Measurements from ENCODE around the gene TPBG. TPM values are rescaled to one million over a fixed set of nuclear protein-coding genes. Genes with fewer than 3 reads are reported as not detected.

The TPBG gene
- total RNA-seq, 2 donors from 2014 or later = 16.3 to 16.9 TPM

DNA sequence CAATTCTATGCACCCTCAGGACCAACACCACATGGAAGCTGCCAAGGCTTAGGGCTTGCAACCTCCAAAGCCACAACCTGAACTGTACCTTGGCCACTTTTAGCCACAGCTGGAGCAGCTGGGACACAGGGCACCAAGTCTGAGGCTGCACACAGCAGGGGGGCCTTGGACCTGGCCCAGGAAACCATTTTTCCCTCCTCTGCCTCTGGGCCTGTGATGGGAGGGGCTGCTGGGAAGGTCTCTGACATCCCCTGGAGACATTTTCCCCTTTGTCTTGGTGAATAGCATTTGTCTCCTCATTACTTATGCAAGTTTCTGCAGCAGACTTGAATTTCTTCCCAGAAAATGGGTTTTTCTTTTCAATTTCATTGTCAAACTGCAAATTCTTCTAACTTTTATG lies 13.0 kb downstream of the TPBG start:
- no peaks in the 10 kb centered on the region for H3K4me1 ChIP-seq
- TF ChIP-seq, protein P1, sequence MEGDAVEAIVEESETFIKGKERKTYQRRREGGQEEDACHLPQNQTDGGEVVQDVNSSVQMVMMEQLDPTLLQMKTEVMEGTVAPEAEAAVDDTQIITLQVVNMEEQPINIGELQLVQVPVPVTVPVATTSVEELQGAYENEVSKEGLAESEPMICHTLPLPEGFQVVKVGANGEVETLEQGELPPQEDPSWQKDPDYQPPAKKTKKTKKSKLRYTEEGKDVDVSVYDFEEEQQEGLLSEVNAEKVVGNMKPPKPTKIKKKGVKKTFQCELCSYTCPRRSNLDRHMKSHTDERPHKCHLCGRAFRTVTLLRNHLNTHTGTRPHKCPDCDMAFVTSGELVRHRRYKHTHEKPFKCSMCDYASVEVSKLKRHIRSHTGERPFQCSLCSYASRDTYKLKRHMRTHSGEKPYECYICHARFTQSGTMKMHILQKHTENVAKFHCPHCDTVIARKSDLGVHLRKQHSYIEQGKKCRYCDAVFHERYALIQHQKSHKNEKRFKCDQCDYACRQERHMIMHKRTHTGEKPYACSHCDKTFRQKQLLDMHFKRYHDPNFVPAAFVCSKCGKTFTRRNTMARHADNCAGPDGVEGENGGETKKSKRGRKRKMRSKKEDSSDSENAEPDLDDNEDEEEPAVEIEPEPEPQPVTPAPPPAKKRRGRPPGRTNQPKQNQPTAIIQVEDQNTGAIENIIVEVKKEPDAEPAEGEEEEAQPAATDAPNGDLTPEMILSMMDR (IDR thresholded peaks at IDR 0.05) = no peak
- no peak overlapping the region for H3K27ac ChIP-seq
- no peak overlapping the region for H3K4me3 ChIP-seq
- H3K36me3 ChIP-seq = no peaks in the 10 kb centered on the region
- DNase-seq = no peak
- H3K9ac ChIP-seq (ENCODE audit: low read depth in 2 of 2, low read length in 2 of 2) = no peak overlapping the region
- H3K27me3 ChIP-seq = no peaks in the 10 kb centered on the region
- intact Hi-C loops (cut with DNase I) = no loop called here
- no peaks in the 10 kb centered on the region for H3K9me3 ChIP-seq

DNA sequence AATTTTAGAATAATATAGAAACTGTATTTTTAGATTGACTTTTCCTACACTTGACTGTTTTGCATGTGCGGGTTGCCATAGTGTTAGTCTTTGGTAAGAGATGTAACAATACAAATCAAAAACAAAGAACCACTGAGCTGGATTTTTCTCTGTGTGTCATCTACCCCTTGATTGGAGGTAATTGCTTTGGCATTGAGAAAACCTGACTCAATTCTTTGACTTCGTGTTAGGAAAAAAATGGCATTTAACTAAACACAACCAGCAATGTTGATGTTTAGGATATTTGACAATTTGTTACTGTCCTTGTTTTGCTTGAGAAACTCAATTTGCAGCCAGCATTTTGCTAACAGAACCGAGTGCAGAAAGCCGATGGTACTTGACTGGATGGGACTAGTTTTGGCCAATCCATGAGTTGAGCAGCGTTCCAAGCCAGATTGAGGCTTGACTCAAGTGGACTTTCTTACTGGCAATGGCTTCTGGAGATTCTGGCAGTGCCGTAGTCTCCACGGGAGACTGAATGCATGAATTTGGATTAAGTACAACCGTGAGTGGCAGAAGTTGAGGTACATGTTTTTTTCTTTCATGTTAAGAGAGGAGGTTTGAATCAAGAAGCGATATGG lies 17.1 kb downstream of the TPBG start:
- H3K4me1 ChIP-seq = no peaks in the 10 kb centered on the region
- intact Hi-C loops (cut with DNase I) = no loop called here
- H3K27ac ChIP-seq = no peak overlapping the region
- DNase-seq = no peak
- H3K27me3 ChIP-seq = no peaks in the 10 kb centered on the region
- TF ChIP-seq, protein P1 (IDR thresholded peaks at IDR 0.05) = no peak
- no peak overlapping the region for H3K4me3 ChIP-seq
- H3K9ac ChIP-seq (ENCODE audit: low read depth in 2 of 2, low read length in 2 of 2) = no peak overlapping the region
- H3K36me3 ChIP-seq = no peaks in the 10 kb centered on the region
- H3K9me3 ChIP-seq = no peaks in the 10 kb centered on the region

DNA sequence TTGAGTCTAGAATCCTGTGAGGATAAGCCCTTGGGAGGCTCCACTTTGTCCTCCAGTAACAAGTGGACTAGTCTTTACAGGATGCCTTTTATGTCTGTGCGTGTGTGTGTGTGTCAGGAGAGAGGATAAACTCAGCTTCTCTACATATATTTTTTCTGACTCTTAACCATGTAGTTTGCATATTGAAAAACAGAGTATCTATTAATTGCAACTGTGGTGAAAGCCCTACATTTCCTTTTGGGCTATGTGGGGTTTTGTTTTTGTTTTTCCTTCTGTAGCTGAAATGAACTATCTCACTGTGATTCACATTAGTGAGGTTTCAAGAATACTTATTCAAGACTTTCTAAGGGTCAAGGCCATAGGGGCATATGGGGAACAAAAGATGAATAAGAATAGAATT lies 17.7 kb downstream of the TPBG start:
- H3K4me1 ChIP-seq = no peaks in the 10 kb centered on the region
- no peak for DNase-seq
- no peaks in the 10 kb centered on the region for H3K27me3 ChIP-seq
- no peaks in the 10 kb centered on the region for H3K9me3 ChIP-seq
- TF ChIP-seq, protein P1 (IDR thresholded peaks at IDR 0.05) = no peak
- no peak overlapping the region for H3K9ac ChIP-seq (ENCODE audit: low read depth in 2 of 2, low read length in 2 of 2)
- no peak overlapping the region for H3K27ac ChIP-seq
- H3K36me3 ChIP-seq = no peaks in the 10 kb centered on the region
- H3K4me3 ChIP-seq = no peak overlapping the region
- intact Hi-C loops (cut with DNase I) = no loop called here

DNA sequence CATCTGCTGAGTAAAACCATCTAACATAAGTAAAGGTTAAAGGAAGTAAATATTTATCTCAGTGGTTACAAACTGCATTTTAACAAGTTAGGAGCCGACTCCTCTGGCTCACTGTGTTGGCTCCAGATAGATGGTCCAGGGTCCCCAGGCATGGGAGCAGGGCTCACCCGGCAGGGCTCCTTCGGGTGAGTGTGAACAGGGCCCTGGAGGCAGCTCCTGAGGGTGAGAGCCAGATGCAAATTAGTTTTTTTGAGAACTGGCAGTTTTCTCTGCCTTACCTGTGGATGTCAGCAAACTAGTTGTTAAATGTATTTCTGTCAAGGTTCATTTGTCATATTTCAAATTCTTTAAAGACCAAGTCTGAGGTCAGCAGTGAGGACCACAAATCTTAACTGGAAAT lies 21.5 kb downstream of the TPBG start:
- H3K27ac ChIP-seq = no peak overlapping the region
- DNase-seq = no peak

DNA sequence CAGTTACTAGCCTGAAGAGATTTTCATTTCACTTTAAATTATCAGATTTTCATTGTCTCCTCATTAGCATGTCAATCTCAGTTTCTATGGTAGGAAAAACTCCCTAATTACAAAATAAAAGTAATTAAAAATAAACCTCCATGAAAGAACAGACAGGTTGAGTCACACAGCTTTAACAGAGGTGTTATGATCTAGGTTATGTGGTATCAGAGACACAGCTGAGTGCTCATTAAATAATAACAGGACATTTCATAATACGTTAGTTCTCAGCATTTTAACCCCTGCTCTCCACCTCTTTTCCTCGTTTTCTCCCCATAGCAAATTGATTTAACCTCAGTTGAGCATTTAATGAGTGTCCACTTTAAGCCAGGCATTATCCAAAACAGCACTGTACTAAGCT lies 21.9 kb downstream of the TPBG start:
- Histone ChIP-seq H3K27me3 (no peaks in the 10 kb centered on the region), H3K27ac (no peak overlapping the region), H3K4me1 (no peaks in the 10 kb centered on the region), H3K36me3 (no peaks in the 10 kb centered on the region), H3K9me3 (no peaks in the 10 kb centered on the region), H3K9ac (ENCODE audit: low read depth in 2 of 2, low read length in 2 of 2) (no peak overlapping the region), H3K4me3 (no peak overlapping the region)
- DNase-seq = no peak
- TF ChIP-seq, protein P1 (IDR thresholded peaks at IDR 0.05) = no peak
- intact Hi-C loops (cut with DNase I) = no loop called here

More for the DNA sequence above, 21.5 kb downstream of the TPBG start:
- Histone ChIP-seq H3K27me3 (no peaks in the 10 kb centered on the region), H3K9me3 (no peaks in the 10 kb centered on the region), H3K4me3 (no peak overlapping the region), H3K36me3 (no peaks in the 10 kb centered on the region), H3K9ac (ENCODE audit: low read depth in 2 of 2, low read length in 2 of 2) (no peak overlapping the region), H3K4me1 (no peaks in the 10 kb centered on the region)
- intact Hi-C loops (cut with DNase I) = no loop called here
- TF ChIP-seq, protein P1 (IDR thresholded peaks at IDR 0.05) = no peak

Measured in colonic mucosa (tissue), 4 donors.